Measurements from ENCODE around the gene MYH7.
"Not testable (repeated sequence)": the region's sequence is repeated elsewhere in the genome, so short reads cannot be mapped to it uniquely, and the experiment has no call there.

Gene MYH7

GRCh38 chr14:23406725-23407355 lies 28.6 kb downstream of the MYH7 start:
- DNase-seq, result no peak

- DNase-seq, result peak; percentile 1
These were observed 29.2 kb downstream of the MYH7 start for GRCh38 chr14:23406244-23406643.

- DNase-seq, result no peak
These were observed 29.9 kb downstream of the MYH7 start for GRCh38 chr14:23405516-23406025.

DNA sequence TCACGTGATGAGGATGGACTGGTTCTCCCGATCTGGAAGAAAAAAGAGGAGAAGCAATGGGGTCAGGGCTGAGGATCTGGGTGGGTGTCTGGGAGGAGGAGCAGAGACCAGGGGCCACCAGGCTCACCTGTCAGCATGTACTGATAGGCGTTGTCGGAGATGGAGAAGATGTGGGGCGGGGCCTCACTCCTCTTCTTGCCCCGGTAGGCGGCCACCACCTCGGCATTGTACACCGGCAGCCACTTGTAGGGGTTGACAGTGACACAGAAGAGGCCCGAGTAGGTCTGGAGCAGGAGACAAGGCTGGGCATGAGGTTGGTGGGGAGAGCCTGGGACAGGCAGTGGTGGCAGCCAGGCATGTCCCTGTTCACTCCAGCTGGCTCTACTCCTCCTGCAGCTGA lies 30.4 kb downstream of the MYH7 start:
- DNase-seq, result no peak

DNA sequence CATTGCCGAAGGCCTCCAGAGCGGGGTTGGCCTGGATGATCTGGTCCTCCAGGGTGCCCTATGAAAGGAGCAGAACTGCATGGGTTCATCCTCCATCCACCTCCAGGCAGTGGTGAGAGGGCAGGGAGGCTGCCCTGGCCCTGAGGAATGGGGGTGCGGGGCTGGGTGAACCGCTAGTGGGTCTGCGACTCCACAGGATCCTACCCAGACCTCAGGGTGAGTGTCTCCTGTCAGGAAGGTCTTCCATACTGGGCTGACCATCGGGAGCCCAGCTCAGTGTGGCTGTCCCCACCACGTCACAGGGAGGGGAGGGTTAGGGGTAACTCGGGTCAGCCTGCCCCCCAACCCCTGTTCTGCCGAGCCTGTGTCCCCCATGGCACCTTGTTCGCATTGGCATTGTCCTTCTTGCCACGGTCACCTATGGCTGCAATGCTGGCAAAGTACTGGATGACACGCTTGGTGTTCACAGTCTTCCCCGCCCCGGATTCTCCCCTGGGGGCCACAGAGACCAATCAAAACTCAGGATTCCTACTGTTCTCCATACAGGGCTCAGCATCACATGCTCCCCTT lies 31.0 kb downstream of the MYH7 start:
- DNase-seq, result no peak

- no peak for DNase-seq
These were observed 31.6 kb downstream of the MYH7 start for GRCh38 chr14:23403908-23404307.

- no peak for DNase-seq
These were observed 32.4 kb downstream of the MYH7 start for GRCh38 chr14:23403139-23403438.

DNA sequence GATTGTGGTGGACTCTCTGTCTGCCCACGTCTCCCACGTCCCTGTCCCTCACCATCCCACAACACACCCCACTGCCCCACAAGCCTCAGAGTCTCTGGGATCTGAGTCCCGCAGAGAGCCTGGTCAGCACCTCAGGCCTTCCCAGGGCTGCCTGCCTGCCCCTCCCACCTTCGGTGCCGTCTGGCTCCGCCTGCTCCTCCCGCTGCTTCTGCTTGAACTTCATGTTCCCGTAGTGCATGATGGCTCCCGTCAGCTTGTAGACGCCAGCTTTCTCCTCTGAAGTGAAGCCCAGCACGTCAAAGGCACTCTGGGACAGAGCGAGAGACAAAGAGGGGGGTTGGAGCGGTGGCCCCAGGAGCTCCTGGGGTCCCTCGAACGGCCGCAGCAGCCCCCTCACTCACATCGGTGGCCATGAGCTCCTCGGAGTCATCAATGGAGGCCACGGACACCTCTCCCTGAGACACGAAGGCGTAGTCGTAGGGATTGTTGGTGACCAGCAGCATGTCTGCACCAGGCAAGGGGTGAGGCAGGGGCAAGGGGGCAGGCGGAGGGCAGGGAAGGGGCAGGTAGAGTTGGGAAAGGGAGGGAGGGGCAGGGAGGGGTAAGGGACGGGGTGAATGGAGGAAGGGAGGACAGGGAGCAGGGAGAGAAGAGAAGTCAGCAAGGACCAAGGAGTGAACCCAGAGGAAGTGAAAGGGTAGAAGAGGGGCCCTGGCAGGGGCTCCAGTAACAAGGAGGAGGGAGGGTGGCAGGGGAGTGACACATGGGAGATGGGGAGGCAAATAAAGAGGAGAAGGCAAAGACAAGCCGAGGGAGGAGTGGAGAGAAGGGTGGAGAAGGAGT lies 32.9 kb downstream of the MYH7 start:
- DNase-seq, result no peak

GRCh38 chr14:23401291-23401690 lies 34.2 kb downstream of the MYH7 start:
- DNase-seq, result no peak

DNA sequence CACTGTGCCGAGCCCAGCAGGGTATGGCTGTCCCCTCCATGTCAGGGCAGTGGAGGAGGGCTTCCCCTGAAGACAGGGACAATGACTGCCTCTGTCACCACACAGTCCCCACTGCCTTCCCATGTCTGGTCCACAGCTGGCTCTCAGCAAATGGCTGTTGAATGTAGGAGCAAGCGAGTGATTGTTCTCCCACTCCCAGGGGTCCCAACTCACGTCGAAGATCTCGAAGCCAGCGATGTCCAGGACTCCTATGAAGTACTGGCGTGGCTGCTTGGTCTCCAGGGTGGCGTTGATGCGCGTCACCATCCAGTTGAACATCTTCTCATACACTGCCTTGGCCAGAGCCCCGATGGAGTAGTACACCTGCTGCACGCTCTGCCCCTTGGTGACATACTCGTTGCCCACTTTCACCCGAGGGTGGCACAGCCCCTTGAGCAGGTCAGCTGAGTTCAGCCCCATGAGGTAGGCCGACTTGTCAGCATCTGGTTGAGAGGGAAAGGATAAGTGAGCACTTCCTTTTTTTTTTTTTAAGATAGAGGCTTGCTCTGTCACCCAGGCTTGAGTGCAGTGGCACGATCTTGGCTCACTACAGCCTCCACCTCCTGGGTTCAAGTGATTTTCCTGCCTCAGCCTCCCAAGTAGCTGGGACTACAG lies 34.8 kb downstream of the MYH7 start:
- not testable (repeated sequence) for DNase-seq

GRCh38 chr14:23399591-23399990 lies 35.9 kb downstream of the MYH7 start:
- no peak for DNase-seq

- no peak for DNase-seq
These were observed 36.3 kb downstream of the MYH7 start for GRCh38 chr14:23399136-23399535.

- no peak for DNase-seq
These were observed 37.1 kb downstream of the MYH7 start for GRCh38 chr14:23398348-23398747.

GRCh38 chr14:23396781-23397407 lies 38.6 kb downstream of the MYH7 start:
- DNase-seq, result no peak

DNA sequence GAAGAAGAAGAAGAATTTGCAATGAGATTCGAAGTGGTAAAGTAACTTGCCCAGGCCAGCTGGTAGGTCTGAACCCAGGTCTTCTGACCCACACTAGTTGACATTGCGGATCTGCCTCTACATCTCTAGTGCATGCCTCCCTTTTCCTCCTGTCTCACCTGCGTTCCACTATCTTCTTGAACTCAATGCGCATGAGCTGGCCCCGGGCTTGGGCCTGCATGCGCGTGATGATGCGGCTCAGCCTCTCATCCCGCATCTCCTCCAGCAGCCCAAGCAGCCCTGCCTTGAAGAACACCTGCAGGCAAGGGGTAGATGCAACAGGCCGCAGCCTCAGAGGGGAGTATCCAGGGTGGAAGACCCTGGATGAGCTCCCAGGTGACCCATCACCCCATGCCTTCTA lies 39.3 kb downstream of the MYH7 start:
- DNase-seq, result no peak

- no peak for DNase-seq
These were observed 42.8 kb downstream of the MYH7 start for GRCh38 chr14:23392613-23393012.

GRCh38 chr14:23389871-23390270 lies 45.6 kb downstream of the MYH7 start:
- DNase-seq, result not testable (repeated sequence)

DNA sequence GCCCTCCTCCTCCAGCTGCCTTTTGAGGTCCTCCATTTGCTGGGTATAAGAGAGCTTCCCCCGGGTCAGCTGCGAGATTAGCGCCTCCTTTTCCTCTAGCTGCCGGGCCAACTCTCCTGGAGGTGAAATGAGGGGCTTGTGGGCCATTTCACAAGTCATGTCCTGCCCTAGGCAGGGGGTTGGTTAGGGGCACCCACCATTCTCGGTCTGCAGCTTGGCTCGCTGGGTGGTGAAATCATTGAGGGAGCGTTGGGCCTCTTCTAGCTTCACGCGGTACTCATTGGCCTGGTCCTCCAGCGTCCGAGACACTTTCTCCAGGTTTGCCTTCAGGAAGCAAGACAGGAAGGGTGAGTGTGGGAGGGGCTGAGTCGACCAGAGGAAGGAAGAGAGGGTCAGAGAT lies 46.1 kb downstream of the MYH7 start:
- DNase-seq, result no peak

- no peak for DNase-seq
These were observed 46.5 kb downstream of the MYH7 start for GRCh38 chr14:23388996-23389395.

DNA sequence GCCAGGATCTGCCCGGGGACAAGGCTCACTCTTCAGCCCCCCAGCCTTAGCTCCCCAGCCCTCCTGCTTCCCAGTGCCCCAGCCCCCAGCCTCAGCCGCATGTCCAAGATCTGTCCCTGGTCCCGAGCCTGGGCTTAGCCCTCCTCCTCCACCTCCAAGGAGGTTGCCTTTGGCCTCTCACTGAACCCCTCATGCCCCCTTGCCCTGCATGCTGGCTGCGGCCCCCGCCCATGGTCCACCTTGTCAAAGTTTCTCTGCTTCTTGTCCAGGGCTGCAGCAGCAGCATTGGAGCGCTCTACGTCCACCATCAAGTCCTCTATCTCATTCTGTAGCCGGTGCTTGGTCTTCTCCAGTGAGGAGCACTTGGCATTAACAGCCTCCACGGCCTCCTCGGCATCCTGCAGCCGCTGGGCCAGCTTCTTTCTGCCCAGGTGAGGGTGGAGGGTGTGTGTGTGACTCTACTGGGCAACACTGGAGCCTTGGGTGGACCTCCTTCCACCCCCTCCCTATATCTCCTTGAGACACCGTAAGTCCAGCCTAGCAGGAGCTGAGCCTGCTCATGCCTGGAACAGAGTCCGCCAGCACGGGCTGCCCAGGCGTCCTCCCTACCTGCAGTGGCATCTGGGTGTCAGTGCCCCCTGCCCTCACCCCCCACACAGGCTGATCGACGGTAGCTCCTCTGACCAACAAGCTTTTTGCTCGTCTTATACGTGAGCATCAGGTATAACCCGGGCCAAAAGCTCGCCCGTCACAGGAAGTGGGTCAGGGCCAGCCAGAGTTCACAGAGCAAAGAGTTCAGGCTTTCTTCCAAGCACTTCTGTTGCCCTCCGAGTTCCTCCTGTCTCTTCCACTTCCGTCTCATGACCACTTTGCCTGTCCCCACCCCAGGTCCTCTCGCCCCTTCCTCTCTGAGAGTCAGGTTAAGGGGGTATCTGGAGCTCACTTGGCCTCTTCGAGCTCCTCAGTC lies 47.3 kb downstream of the MYH7 start:
- DNase-seq, result no peak

GRCh38 chr14:23386999-23387398 lies 48.5 kb downstream of the MYH7 start:
- DNase-seq, result no peak

- DNase-seq, result not testable (repeated sequence)
These were observed 49.2 kb downstream of the MYH7 start for GRCh38 chr14:23386266-23386657.
